Cardiac muscle cell (in vitro differentiated cells and primary cell): ENCODE results near the gene VEPH1. TPM values are rescaled to one million over a fixed set of nuclear protein-coding genes. Genes with fewer than 3 reads are reported as not detected.
A peak's percentile ranks its signal among the peaks of the same experiment; 100 is the strongest.

Experiments used
- DNase-seq, 2 donors: peaks; one replicate each; pipeline versions ENCODE4 v3.0.0 to v3.0.0-alpha.2; 2010 to 2017; ENCODE audit warnings: low read depth in 1 of 2, low spot score in 1 of 2
- H3K27ac ChIP-seq: fragments of 200-600 bp; sonication (generic); 2 replicates; pipeline ENCODE4 v1.5.1; 2016
- H3K27me3 ChIP-seq: fragments of 200-600 bp; sonication (generic); 2 replicates; pipeline ENCODE4 v1.6.0; 2016; ENCODE audit warnings: control low read depth
- H3K36me3 ChIP-seq: fragments of 200-600 bp; sonication (generic); 2 replicates; pipeline ENCODE4 v1.5.1; 2016; ENCODE audit warnings: control low read depth
- H3K4me1 ChIP-seq: fragments of 200-600 bp; sonication (generic); 2 replicates; pipeline ENCODE4 v1.8.1; 2017; ENCODE audit warnings: low read depth, mild to moderate bottlenecking, mixed run types
- H3K4me3 ChIP-seq: fragments of 200-600 bp; sonication (generic); 2 replicates; pipeline ENCODE4 v1.5.1; 2016; ENCODE audit warnings: mild to moderate bottlenecking
- H3K9me3 ChIP-seq: fragments of 200-600 bp; sonication (generic); 2 replicates; pipeline ENCODE4 v1.5.1; 2017; ENCODE audit warnings: low read depth, mild to moderate bottlenecking, control low read depth
- polyA plus RNA-seq: library from polyadenylated mRNA; unstranded; fragments of >200 nt; fragmentation: Nextera tagmentation; extraction: Ambion mirVana; gene quantifications from 2 replicates; pipeline ENCODE4 v1.2.1, GENCODE V29; 2016
- total RNA-seq: library from RNA; depleted of rRNA; stranded (reverse); fragments of >200 nt; gene quantifications from 2 replicates; pipeline ENCODE4 v1.2.3, GENCODE V29; 2016
- TF ChIP-seq, protein P1 (sequence below): IDR thresholded peaks from 2 replicates; pipeline ENCODE4 v1.5.1; 2012; ENCODE audit warnings: low read depth, mild to moderate bottlenecking, low read length

VEPH1 gene
- total and polyA plus RNA-seq, 2 experiments from 2014 or later = 1.1 to 1.7 TPM

DNA sequence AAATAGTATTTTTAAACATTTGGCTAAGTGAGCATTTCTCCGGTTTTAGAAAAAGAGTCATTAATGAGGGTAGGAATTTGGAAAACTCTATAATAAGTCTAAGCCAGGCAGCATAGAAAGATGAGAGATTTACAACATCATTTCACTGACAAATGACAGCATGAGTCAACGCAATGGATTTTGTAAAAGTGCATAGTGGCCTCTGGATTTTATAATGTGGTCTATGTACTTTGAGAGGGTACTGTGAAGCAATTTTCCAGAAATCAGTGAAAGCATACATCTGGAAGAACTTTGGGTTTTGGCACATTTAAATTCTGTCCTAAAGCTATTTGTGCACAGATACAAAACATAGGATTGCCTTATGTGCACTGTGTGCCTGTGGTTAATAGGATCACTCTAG is 212.4 kb downstream of the VEPH1 start:
- Histone ChIP-seq H3K36me3 (no peaks in the 10 kb centered on the region), H3K4me3 (no peak overlapping the region), H3K9me3 (no peaks in the 10 kb centered on the region), H3K27ac (no peak overlapping the region), H3K4me1 (no peaks in the 10 kb centered on the region), H3K27me3 (no peaks in the 10 kb centered on the region)
- TF ChIP-seq, protein P1, sequence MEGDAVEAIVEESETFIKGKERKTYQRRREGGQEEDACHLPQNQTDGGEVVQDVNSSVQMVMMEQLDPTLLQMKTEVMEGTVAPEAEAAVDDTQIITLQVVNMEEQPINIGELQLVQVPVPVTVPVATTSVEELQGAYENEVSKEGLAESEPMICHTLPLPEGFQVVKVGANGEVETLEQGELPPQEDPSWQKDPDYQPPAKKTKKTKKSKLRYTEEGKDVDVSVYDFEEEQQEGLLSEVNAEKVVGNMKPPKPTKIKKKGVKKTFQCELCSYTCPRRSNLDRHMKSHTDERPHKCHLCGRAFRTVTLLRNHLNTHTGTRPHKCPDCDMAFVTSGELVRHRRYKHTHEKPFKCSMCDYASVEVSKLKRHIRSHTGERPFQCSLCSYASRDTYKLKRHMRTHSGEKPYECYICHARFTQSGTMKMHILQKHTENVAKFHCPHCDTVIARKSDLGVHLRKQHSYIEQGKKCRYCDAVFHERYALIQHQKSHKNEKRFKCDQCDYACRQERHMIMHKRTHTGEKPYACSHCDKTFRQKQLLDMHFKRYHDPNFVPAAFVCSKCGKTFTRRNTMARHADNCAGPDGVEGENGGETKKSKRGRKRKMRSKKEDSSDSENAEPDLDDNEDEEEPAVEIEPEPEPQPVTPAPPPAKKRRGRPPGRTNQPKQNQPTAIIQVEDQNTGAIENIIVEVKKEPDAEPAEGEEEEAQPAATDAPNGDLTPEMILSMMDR = no peak
- peak in 1 of 2 donors; percentile 94 for DNase-seq

DNA sequence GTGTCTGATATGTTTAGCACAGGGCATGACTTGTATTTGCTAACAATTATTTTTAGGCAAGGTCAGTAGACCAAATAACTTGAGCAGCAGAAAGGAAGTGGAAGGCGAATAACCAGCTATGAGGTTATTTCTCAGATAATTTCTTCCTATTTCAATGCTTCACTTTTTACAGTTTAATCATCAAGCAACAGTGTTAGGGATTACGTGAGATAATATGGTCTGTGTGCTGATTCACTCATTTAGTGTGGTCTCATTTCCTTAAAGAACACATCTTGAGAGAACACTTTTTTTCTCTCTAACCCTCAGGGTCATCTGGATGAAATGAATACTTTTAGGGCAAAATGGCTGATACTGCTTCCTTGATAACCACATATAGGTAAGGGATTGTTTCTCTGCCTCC is 217.2 kb downstream of the VEPH1 start:
- peak in 1 of 2 donors; percentile 25 for DNase-seq
- TF ChIP-seq, protein P1 = no peak
- no peaks in the 10 kb centered on the region for H3K4me1 ChIP-seq

DNA sequence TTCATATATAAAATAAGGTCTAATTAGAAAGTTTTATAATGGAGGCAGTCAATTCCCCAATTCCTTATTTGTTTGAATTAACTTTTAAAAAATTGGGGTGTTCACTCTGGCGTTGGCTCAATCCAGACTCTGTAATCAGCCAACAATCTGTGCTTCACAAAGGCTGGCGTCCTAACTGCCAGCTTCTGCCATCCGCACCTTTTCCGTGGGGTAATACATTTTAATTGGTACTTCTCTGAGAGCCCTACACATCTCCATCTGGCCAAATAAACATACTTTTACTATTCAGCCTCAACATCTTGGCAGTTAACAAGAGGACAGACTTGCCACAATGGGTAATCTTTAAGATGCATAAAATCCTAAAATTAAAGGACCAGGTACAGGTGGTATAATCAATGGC is 218.1 kb downstream of the VEPH1 start:
- H3K27ac ChIP-seq = no peak overlapping the region
- H3K4me3 ChIP-seq = no peak overlapping the region
- no peaks in the 10 kb centered on the region for H3K36me3 ChIP-seq
- H3K4me1 ChIP-seq = no peaks in the 10 kb centered on the region
- no peak for DNase-seq
- TF ChIP-seq, protein P1 = no peak
- no peaks in the 10 kb centered on the region for H3K9me3 ChIP-seq
- H3K27me3 ChIP-seq = no peaks in the 10 kb centered on the region

More for the DNA sequence above, 217.2 kb downstream of the VEPH1 start:
- H3K36me3 ChIP-seq = no peaks in the 10 kb centered on the region
- H3K27me3 ChIP-seq = no peaks in the 10 kb centered on the region
- no peak overlapping the region for H3K27ac ChIP-seq
- H3K9me3 ChIP-seq = no peaks in the 10 kb centered on the region
- no peak overlapping the region for H3K4me3 ChIP-seq

DNA sequence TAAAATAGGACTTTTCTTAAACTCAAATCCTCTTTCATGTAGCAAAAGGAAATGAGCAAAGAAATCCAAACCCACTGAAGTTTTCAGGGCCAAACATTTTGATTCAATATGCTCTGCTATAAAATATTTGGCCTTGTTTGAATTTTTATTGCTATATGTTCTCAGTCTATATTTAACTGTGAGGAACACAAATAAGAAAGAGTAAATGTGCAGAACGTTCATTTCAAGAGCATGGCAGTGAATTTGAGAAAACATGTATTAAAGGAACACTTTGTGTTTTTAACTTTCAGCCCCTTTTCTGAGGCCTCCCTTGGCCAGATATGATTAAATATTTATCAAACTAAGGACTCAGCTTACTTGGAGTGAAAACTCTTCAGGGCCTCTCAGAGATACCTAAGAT is 218.5 kb downstream of the VEPH1 start:
- H3K36me3 ChIP-seq = no peaks in the 10 kb centered on the region
- no peaks in the 10 kb centered on the region for H3K9me3 ChIP-seq
- TF ChIP-seq, protein P1 = no peak
- no peaks in the 10 kb centered on the region for H3K4me1 ChIP-seq
- H3K27ac ChIP-seq = no peak overlapping the region
- DNase-seq = no peak
- H3K4me3 ChIP-seq = no peak overlapping the region
- H3K27me3 ChIP-seq = no peaks in the 10 kb centered on the region

GRCh38 chr3:157282261-157283191 is 220.7 kb downstream of the VEPH1 start:
- H3K36me3 ChIP-seq = no peaks in the 10 kb centered on the region
- no peaks in the 10 kb centered on the region for H3K27me3 ChIP-seq
- peak in 1 of 2 donors; percentile 95 for DNase-seq
- H3K4me3 ChIP-seq = no peak overlapping the region
- TF ChIP-seq, protein P1 = no peak
- no peak overlapping the region for H3K27ac ChIP-seq
- no peaks in the 10 kb centered on the region for H3K4me1 ChIP-seq
- H3K9me3 ChIP-seq = no peaks in the 10 kb centered on the region
